Thyroid gland (tissue), 4 donors: ENCODE results near the gene OAT. TPM values are rescaled to one million over a fixed set of nuclear protein-coding genes. Genes with fewer than 3 reads are reported as not detected.

Source experiments
- DNase-seq, 2 donors: peaks; one replicate each; pipeline ENCODE4 v3.0.0-alpha.2; 2019
- H3K27ac ChIP-seq, 3 donors: fragments of 200-600 bp; sonication (generic); 1 replicate in 2 of 3; 2 replicates in 1 of 3; pipeline ENCODE4 v1.5.1; 2016 to 2019; ENCODE audit warnings: mild to moderate bottlenecking in 1 of 3, moderate library complexity in 1 of 3
- H3K27me3 ChIP-seq: fragments of 200-600 bp; sonication (generic); one replicate; pipeline ENCODE4 v1.5.1; 2019
- H3K36me3 ChIP-seq, 2 donors: fragments of 200-600 bp; sonication (generic); one replicate each; pipeline ENCODE4 v1.5.1; 2016 to 2019
- H3K4me1 ChIP-seq, 2 donors: fragments of 200-600 bp; sonication (generic); one replicate each; pipeline ENCODE4 v1.5.1; 2017 to 2019
- H3K4me3 ChIP-seq, 3 donors: fragments of 200-600 bp; sonication (generic); replicated peaks in 1 of 3; 1 replicate in 2 of 3; 2 replicates in 1 of 3; pipeline ENCODE4 v1.5.1; 2016; ENCODE audit warnings: mild to moderate bottlenecking in 1 of 3
- H3K9me3 ChIP-seq: fragments of 200-600 bp; sonication (generic); one replicate; pipeline ENCODE4 v1.5.1; 2017
- POLR2A ChIP-seq, 2 donors: fragments of 450-650 bp; IDR thresholded peaks; one replicate each; pipeline ENCODE4 v1.6.1; 2017; ENCODE audit warnings: antibody characterized with exemption in 2 of 2, mild to moderate bottlenecking in 2 of 2, moderate library complexity in 1 of 2
- WGBS, 2 donors: methylation state at CpG; one replicate each; pipeline ENCODE4 v1.1.5; 2017; 5-methylcytosine and 5-hydroxymethylcytosine counted together
- intact Hi-C: fragments of 100-400 bp; cut with DNase I; formaldehyde crosslinking; loops from one replicate; pipeline ENCODE4 v1.15.1; 2023
- total RNA-seq, 4 donors: library from RNA; depleted of rRNA; stranded (reverse); fragments of >200 nt; gene quantifications; one replicate each; pipeline ENCODE4 v1.2.3, GENCODE V29; 2016
- TF ChIP-seq, protein P1 (sequence below), 6 experiments: fragments of 200-600 bp in 3 of 6; fragments of 450-650 bp in 3 of 6; sonication (generic) in 3 of 6; IDR thresholded peaks; one replicate each; pipeline ENCODE4 v1.5.1; 2016 to 2019; ENCODE audit warnings: antibody characterized with exemption in 6 of 6, mild to moderate bottlenecking in 2 of 6, inconsistent platforms in 1 of 6, moderate library complexity in 1 of 6

The OAT gene
- total RNA-seq, 4 donors from 2014 or later: 75.3 to 111 (median 95.8) TPM

- TF ChIP-seq, protein P1, sequence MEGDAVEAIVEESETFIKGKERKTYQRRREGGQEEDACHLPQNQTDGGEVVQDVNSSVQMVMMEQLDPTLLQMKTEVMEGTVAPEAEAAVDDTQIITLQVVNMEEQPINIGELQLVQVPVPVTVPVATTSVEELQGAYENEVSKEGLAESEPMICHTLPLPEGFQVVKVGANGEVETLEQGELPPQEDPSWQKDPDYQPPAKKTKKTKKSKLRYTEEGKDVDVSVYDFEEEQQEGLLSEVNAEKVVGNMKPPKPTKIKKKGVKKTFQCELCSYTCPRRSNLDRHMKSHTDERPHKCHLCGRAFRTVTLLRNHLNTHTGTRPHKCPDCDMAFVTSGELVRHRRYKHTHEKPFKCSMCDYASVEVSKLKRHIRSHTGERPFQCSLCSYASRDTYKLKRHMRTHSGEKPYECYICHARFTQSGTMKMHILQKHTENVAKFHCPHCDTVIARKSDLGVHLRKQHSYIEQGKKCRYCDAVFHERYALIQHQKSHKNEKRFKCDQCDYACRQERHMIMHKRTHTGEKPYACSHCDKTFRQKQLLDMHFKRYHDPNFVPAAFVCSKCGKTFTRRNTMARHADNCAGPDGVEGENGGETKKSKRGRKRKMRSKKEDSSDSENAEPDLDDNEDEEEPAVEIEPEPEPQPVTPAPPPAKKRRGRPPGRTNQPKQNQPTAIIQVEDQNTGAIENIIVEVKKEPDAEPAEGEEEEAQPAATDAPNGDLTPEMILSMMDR (IDR thresholded peaks at IDR 0.05): no peak
- TF ChIP-seq POLR2A (IDR thresholded peaks at IDR 0.05): no peak
- H3K27ac ChIP-seq: no peak overlapping the region
- no peaks in the 10 kb centered on the region for H3K9me3 ChIP-seq
- H3K4me3 ChIP-seq: no peak overlapping the region
- no peak for DNase-seq
- H3K27me3 ChIP-seq: no peaks in the 10 kb centered on the region
- intact Hi-C loops: no loop called here
- H3K36me3 ChIP-seq: no peaks in the 10 kb centered on the region
- WGBS, 2 donors: 83 to 88% methylated on average over 9 to 10 of the region's 10 CpGs
- H3K4me1 ChIP-seq: peaks cover 5 to 6% of the 10 kb centered on the region in 2 donors
Measured at GRCh38 chr10:124387078-124387874, 31.4 kb downstream of the OAT start.

DNA sequence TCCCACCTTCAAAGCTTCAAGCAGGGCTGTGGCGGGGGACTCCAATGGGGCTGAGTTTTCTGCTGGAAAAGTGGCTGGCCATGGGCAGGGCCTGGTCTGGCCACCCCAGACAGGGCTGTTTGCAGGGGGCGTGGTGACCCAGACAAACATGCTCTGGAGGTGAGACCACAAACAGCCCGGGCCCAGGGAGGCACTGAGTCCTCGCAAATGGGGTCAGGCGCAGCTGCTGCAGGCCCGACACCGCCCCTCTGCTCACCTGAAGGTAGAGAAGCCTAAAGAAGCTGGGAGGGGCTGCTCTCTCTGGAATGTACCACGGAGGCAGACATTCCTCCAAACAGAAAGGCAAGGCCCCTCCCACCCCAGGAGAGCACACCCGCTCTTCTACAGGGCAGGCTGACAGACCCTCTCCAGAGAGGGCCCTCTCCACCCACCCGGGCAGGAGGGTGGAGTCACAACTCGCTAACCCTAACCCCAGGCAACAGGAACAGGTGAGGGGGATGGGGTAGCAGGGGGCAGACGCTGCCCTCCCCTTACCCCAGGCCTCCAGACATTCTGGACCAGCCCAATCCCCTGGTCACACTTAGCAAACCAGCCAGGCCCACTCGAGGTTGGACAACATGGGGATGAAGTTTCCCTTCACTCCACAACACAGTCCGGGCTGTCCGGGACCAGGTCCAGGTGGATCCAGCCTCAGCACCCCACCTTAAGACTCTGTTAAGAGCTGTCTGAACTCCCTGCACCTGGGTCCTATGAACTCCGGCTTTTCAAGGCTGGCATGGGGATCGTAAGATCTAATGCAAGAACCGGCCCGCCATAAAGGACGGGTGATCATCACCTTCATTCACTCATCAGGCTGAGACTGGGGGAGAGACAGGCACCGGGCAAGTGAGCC lies 32.3 kb downstream of the OAT start:
- H3K4me1 ChIP-seq: peaks cover 5 to 6% of the 10 kb centered on the region in 2 donors
- no peak overlapping the region for H3K4me3 ChIP-seq
- TF ChIP-seq, protein P1 (IDR thresholded peaks at IDR 0.05): no peak
- TF ChIP-seq POLR2A (IDR thresholded peaks at IDR 0.05): no peak
- no peaks in the 10 kb centered on the region for H3K36me3 ChIP-seq
- no peak overlapping the region for H3K27ac ChIP-seq
- no peaks in the 10 kb centered on the region for H3K27me3 ChIP-seq
- WGBS, 2 donors: 80 to 83% methylated on average over 10 to 16 of the region's 21 CpGs
- no peaks in the 10 kb centered on the region for H3K9me3 ChIP-seq
- no peak for DNase-seq
- intact Hi-C loops: no loop called here

- Histone ChIP-seq H3K4me3 (no peak overlapping the region), H3K27me3 (no peaks in the 10 kb centered on the region), H3K4me1 (peaks cover 5 to 6% of the 10 kb centered on the region in 2 donors), H3K27ac (no peak overlapping the region), H3K9me3 (no peaks in the 10 kb centered on the region), H3K36me3 (no peaks in the 10 kb centered on the region)
- TF ChIP-seq, protein P1 (IDR thresholded peaks at IDR 0.05): no peak
- no peak for TF ChIP-seq POLR2A (IDR thresholded peaks at IDR 0.05)
- no peak for DNase-seq
- intact Hi-C loops: no loop called here
- 86 to 98% methylated on average over 9 of the region's 12 CpGs for WGBS, 2 donors
Measured at GRCh38 chr10:124385627-124386185, 33.0 kb downstream of the OAT start.

GRCh38 chr10:124384591-124385190 lies 34.0 kb downstream of the OAT start:
- H3K27ac ChIP-seq: no peak overlapping the region
- H3K4me1 ChIP-seq: peaks cover 5 to 6% of the 10 kb centered on the region in 2 donors
- TF ChIP-seq, protein P1 (IDR thresholded peaks at IDR 0.05): no peak
- TF ChIP-seq POLR2A (IDR thresholded peaks at IDR 0.05): no peak
- 73 to 74% methylated on average over 4 to 7 of the region's 7 CpGs for WGBS, 2 donors
- no peak overlapping the region for H3K4me3 ChIP-seq
- DNase-seq: no peak
- intact Hi-C loops: no loop called here
- H3K27me3 ChIP-seq: no peaks in the 10 kb centered on the region
- H3K9me3 ChIP-seq: no peaks in the 10 kb centered on the region
- H3K36me3 ChIP-seq: no peaks in the 10 kb centered on the region
